Lower leg skin (tissue), 3 donors: ENCODE measurements around the gene MDH1.

ENCODE experiments used
- POLR2A ChIP-seq, 2 donors: fragments of 450-650 bp; IDR thresholded peaks; one replicate each; pipeline ENCODE4 v1.6.1; 2016 to 2017; ENCODE audit warnings: antibody characterized with exemption in 2 of 2, mild to moderate bottlenecking in 1 of 2, moderate library complexity in 1 of 2
- TF ChIP-seq, protein P1 (sequence below), 3 donors: fragments of 450-650 bp; IDR thresholded peaks; one replicate each; pipeline ENCODE4 v1.5.1; 2016; ENCODE audit warnings: antibody characterized with exemption in 3 of 3, mild to moderate bottlenecking in 3 of 3, moderate library complexity in 2 of 3

GRCh38 chr2:63651356-63651755 is 62.6 kb downstream of the MDH1 start:
- TF ChIP-seq, protein P1, sequence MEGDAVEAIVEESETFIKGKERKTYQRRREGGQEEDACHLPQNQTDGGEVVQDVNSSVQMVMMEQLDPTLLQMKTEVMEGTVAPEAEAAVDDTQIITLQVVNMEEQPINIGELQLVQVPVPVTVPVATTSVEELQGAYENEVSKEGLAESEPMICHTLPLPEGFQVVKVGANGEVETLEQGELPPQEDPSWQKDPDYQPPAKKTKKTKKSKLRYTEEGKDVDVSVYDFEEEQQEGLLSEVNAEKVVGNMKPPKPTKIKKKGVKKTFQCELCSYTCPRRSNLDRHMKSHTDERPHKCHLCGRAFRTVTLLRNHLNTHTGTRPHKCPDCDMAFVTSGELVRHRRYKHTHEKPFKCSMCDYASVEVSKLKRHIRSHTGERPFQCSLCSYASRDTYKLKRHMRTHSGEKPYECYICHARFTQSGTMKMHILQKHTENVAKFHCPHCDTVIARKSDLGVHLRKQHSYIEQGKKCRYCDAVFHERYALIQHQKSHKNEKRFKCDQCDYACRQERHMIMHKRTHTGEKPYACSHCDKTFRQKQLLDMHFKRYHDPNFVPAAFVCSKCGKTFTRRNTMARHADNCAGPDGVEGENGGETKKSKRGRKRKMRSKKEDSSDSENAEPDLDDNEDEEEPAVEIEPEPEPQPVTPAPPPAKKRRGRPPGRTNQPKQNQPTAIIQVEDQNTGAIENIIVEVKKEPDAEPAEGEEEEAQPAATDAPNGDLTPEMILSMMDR (IDR thresholded peaks at IDR 0.05), result no peak
- no peak for TF ChIP-seq POLR2A (IDR thresholded peaks at IDR 0.05)
